Measurements from ENCODE around the gene ROCK2. TPM values are rescaled to one million over a fixed set of nuclear protein-coding genes. Genes with fewer than 3 reads are reported as not detected.

The ROCK2 gene
- total RNA-seq, 4 donors from 2014 or later = 21.8 to 54.0 (median 26.6) TPM

DNA sequence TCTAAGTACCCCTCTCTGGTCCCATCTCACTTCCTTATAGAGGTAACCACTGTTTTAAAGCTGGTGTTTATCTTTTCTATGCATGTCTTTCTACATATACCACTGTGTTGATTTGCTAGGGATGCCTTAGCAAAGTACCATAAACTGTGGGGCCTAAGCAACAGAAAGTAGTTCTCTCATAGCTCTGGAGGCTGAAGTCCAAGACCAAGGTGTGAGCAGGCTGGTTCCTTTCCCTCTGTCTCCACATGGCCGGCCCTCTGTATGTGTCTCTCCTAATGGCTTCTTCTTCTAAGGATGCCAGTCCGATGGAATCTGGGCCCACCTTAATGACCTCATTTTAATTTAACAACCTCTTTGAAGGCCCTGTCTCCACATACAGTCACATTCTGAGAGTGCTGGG, 40.8 kb upstream of the ROCK2 start:
- peaks cover 11% of the 10 kb centered on the region for H3K4me1 ChIP-seq
- H3K27ac ChIP-seq = no peak overlapping the region
- H3K27me3 ChIP-seq = no peaks in the 10 kb centered on the region
- H3K4me3 ChIP-seq = no peak overlapping the region
- WGBS = 91% methylated on average over 2 of the region's 2 CpGs
- DNase-seq (ENCODE audit: low spot score in 2 of 2) = no peak
- TF ChIP-seq, protein P1, sequence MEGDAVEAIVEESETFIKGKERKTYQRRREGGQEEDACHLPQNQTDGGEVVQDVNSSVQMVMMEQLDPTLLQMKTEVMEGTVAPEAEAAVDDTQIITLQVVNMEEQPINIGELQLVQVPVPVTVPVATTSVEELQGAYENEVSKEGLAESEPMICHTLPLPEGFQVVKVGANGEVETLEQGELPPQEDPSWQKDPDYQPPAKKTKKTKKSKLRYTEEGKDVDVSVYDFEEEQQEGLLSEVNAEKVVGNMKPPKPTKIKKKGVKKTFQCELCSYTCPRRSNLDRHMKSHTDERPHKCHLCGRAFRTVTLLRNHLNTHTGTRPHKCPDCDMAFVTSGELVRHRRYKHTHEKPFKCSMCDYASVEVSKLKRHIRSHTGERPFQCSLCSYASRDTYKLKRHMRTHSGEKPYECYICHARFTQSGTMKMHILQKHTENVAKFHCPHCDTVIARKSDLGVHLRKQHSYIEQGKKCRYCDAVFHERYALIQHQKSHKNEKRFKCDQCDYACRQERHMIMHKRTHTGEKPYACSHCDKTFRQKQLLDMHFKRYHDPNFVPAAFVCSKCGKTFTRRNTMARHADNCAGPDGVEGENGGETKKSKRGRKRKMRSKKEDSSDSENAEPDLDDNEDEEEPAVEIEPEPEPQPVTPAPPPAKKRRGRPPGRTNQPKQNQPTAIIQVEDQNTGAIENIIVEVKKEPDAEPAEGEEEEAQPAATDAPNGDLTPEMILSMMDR (IDR thresholded peaks at IDR 0.05) = no peak
- no peak for TF ChIP-seq POLR2A (IDR thresholded peaks at IDR 0.05)
- TF ChIP-seq POLR2AphosphoS5 (IDR thresholded peaks at IDR 0.05) = no peak
- TF ChIP-seq EP300 (IDR thresholded peaks at IDR 0.05) = no peak
- H3K36me3 ChIP-seq = no peaks in the 10 kb centered on the region
- no peaks in the 10 kb centered on the region for H3K9me3 ChIP-seq

GRCh38 chr2:11379558-11379957, 35.1 kb upstream of the ROCK2 start:
- Histone ChIP-seq H3K27me3 (no peaks in the 10 kb centered on the region), H3K4me3 (no peak overlapping the region), H3K4me1 (peaks cover 11% of the 10 kb centered on the region), H3K27ac (no peak overlapping the region), H3K36me3 (no peaks in the 10 kb centered on the region), H3K9me3 (no peaks in the 10 kb centered on the region)
- TF ChIP-seq, protein P1 (IDR thresholded peaks at IDR 0.05) = no peak
- TF ChIP-seq POLR2AphosphoS5 (IDR thresholded peaks at IDR 0.05) (no peak), POLR2A (IDR thresholded peaks at IDR 0.05) (no peak), EP300 (IDR thresholded peaks at IDR 0.05) (no peak)
- WGBS = 44% methylated on average over 5 of the region's 5 CpGs
- DNase-seq (ENCODE audit: low spot score in 2 of 2) = no peak

GRCh38 chr2:11377928-11378545, 33.6 kb upstream of the ROCK2 start:
- no peak for DNase-seq (ENCODE audit: low spot score in 2 of 2)
- Histone ChIP-seq H3K9me3 (no peaks in the 10 kb centered on the region), H3K27ac (no peak overlapping the region), H3K36me3 (no peaks in the 10 kb centered on the region), H3K27me3 (no peaks in the 10 kb centered on the region), H3K4me3 (no peak overlapping the region), H3K4me1 (peaks cover 18% of the 10 kb centered on the region)
- TF ChIP-seq POLR2A (IDR thresholded peaks at IDR 0.05) (no peak), EP300 (IDR thresholded peaks at IDR 0.05) (peak; percentile 37), POLR2AphosphoS5 (IDR thresholded peaks at IDR 0.05) (no peak)
- WGBS = 72% methylated on average over 12 of the region's 12 CpGs

DNA sequence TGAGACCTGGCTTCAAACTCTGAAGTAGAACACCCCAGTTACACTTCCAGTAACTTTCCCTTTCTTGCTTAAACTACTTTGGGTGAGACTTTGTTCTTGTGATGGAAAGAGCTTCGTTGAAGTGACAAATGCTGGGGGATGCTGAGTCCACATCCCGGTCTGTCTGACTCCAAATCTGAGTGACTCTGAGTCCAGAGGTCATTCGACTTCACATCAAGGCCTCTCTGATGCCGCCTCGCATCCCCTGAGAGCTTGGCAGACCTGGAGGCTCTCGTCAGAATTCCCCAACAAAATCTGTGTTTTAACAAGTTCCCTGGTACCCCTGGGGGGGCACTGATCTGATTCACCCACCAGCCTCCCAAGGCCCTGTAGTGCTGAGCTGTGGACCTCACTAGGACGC, 31.6 kb upstream of the ROCK2 start:
- Histone ChIP-seq H3K27ac (peak overlapping the region; percentile 76), H3K27me3 (no peaks in the 10 kb centered on the region), H3K36me3 (no peaks in the 10 kb centered on the region), H3K4me1 (peaks cover 23% of the 10 kb centered on the region), H3K4me3 (no peak overlapping the region), H3K9me3 (no peaks in the 10 kb centered on the region)
- WGBS = 92% methylated on average over 7 of the region's 7 CpGs
- TF ChIP-seq POLR2A (IDR thresholded peaks at IDR 0.05) (no peak), POLR2AphosphoS5 (IDR thresholded peaks at IDR 0.05) (no peak), EP300 (IDR thresholded peaks at IDR 0.05) (no peak)
- TF ChIP-seq, protein P1 (IDR thresholded peaks at IDR 0.05) = no peak
- DNase-seq (ENCODE audit: low spot score in 2 of 2) = no peak

DNA sequence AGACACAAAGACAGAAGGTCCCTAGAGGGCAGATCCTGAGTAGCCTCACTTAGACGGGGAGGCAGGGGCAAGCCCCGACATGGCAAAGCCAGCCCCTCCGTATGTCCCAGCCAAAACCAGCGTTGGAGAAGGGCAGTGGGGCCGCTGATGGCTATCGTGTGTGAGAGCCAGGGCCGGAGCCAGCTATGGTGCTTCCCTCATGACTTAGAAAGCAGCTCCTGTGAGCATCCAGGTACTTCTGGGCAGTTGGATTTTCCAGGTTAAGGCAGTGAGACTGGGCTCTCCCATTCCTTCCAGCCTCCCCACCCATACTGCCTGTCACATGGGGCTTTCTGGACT, 31.2 kb upstream of the ROCK2 start:
- peak overlapping the region; percentile 76 for H3K27ac ChIP-seq
- H3K4me3 ChIP-seq = no peak overlapping the region
- H3K27me3 ChIP-seq = no peaks in the 10 kb centered on the region
- H3K9me3 ChIP-seq = no peaks in the 10 kb centered on the region
- 69% methylated on average over 6 of the region's 7 CpGs for WGBS
- TF ChIP-seq, protein P1 (IDR thresholded peaks at IDR 0.05) = no peak
- TF ChIP-seq POLR2AphosphoS5 (IDR thresholded peaks at IDR 0.05) (no peak), EP300 (IDR thresholded peaks at IDR 0.05) (no peak), POLR2A (IDR thresholded peaks at IDR 0.05) (no peak)
- no peaks in the 10 kb centered on the region for H3K36me3 ChIP-seq
- peaks cover 23% of the 10 kb centered on the region for H3K4me1 ChIP-seq
- no peak for DNase-seq (ENCODE audit: low spot score in 2 of 2)
